NCI-H510A treated with DMSO at 0.1 percent for 48 hours (cell line): ENCODE data around the gene PAQR8.

Experiments used
- DNase-seq: peaks from one replicate; lab custom pipeline; 2025; lab: John Stamatoyannopoulos, UW

PAQR8 gene, protein sequence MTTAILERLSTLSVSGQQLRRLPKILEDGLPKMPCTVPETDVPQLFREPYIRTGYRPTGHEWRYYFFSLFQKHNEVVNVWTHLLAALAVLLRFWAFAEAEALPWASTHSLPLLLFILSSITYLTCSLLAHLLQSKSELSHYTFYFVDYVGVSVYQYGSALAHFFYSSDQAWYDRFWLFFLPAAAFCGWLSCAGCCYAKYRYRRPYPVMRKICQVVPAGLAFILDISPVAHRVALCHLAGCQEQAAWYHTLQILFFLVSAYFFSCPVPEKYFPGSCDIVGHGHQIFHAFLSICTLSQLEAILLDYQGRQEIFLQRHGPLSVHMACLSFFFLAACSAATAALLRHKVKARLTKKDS

GRCh38 chr6:52361945-52362442, at the start of gene PAQR8:
Gene PAQR8, plus strand, starts transcription at chr6:52362151. Its CDS starts 41,063 bp downstream, at chr6:52403214.
- peak; percentile 87 for DNase-seq

- no peak for DNase-seq
Observed at GRCh38 chr6:52312461-52312860, 49.5 kb upstream of the PAQR8 start.

DNA sequence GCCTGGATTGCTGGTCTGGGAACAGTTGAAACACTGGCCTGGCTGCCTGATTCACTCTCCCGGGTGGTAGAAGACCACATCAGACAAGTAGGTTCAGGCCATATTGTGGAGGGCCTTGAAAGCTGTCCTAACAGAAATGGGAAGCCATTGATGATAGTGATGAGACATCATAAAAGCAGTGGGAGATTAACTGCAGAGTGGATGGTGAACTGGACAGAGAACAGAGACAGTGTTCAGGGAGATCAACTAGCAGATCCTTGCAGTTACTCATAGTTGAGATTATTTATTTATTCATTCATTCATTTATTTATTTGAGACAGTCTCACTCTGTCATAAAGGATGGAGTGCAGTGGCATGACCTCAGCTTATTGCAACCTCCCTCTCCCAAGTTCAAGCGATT, 47.2 kb upstream of the PAQR8 start:
- DNase-seq = no peak

- DNase-seq = no peak
Observed at GRCh38 chr6:52317211-52317610, 44.7 kb upstream of the PAQR8 start.

GRCh38 chr6:52317841-52318581, 43.9 kb upstream of the PAQR8 start:
- no peak for DNase-seq

GRCh38 chr6:52324189-52324588, 37.8 kb upstream of the PAQR8 start:
- no peak for DNase-seq

- DNase-seq = no peak
Observed at GRCh38 chr6:52325695-52326471, 36.1 kb upstream of the PAQR8 start.

GRCh38 chr6:52326540-52327364, 35.2 kb upstream of the PAQR8 start:
- no peak for DNase-seq

DNA sequence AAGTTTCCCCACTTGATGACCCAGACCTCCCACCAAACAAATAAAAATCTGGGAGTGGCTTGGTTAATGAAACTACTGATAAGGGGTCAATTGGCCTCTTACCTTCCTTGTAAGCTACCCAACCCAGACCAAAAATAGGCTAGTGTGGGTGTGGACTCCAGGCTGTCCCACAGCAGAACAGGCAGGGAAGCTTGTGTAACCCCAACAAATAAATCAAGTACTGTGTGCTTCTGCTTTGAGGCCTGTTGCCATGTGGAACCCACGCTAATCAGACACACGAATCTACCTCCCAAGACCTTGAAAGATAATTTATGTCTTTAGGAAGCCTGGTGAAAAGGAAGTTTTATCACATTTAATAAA, 33.7 kb upstream of the PAQR8 start:
- no peak for DNase-seq

- peak; percentile 68 for DNase-seq
Observed at GRCh38 chr6:52328729-52329128, 33.2 kb upstream of the PAQR8 start.

DNA sequence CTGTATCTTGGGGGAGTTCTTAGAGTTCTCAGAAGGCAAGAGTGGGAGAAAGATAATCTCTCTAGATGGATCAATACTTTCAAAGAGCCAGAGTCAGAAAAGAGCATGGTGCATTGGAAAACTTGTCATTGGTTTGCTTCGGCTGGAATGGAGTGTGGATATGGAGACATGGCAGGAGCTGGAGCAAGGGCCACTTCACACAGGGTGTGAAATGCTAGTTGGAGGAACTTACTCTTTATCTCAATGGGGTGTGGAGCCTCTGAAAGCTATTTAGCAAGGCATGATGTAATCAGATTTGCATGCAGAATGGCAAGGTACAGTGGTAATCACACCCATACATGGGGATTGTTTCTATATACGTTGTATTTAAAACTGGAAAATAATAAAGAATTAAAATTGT, 31.5 kb upstream of the PAQR8 start:
- peak; percentile 36 for DNase-seq

GRCh38 chr6:52331793-52332457, 30.0 kb upstream of the PAQR8 start:
- DNase-seq = no peak

GRCh38 chr6:52333840-52334200, 28.1 kb upstream of the PAQR8 start:
- DNase-seq = no peak

- no peak for DNase-seq
Observed at GRCh38 chr6:52335576-52335975, 26.4 kb upstream of the PAQR8 start.

DNA sequence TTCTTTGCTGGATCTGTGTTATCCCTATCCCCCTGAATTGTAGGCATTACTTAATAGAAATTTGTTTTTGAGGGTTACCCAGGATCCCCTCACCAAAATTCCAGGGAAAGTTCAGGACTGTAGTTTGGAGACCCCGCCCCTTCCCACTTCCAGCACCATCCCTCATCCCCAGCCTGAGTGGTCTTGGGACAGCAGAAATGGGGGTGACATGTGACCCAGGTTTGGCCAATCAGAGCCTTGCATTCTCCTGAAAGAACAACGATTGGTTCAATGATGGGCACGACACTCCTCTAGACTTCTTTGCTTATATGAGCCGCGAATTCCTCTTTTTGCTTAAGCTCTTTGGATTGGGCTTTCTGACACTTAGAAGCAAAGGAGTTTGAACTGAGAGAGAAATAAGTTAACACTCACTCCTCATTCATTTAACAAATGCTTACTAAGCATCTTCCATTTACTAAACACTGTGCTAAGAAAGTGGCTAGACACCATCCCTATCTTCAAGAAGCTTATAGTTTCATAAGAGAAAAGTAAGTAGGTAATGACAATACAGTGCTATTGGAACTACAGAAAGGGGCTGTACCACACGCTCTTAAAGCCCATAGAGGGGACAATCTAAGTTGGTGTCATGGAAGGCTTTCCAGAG, 24.9 kb upstream of the PAQR8 start:
- no peak for DNase-seq

DNA sequence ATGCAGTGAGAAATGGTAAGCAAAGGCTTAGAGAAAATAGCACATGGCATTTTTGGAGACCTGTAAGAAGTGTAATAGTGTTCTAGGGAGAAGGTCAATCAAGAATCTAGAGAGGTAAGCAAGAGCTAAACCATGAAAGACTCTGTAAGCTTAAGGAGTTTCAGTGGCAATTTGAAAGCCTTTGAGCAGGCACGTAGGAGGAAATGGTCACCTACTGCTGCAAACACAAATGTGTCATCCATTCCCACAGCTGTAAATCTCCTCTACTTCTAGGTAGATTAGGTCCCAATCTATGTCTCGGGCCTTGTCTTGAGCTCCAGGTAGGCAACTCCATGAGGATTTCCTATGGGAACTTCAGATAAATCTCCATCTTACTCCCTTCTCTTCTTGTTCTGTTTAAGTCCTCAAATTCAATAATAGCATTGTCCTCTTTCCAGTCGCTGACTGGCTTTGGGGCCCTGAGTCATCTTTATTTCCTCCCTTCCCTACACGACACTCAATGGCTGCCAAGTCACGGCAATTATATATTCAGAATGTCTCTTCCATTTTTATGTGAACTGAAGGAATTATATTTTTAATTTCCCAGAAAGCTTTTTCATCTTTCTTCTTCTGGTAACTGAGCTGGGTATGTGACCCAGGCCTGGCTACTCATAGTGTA, 24.2 kb upstream of the PAQR8 start:
- DNase-seq = no peak

- no peak for DNase-seq
Observed at GRCh38 chr6:52340603-52340880, 21.4 kb upstream of the PAQR8 start.

DNA sequence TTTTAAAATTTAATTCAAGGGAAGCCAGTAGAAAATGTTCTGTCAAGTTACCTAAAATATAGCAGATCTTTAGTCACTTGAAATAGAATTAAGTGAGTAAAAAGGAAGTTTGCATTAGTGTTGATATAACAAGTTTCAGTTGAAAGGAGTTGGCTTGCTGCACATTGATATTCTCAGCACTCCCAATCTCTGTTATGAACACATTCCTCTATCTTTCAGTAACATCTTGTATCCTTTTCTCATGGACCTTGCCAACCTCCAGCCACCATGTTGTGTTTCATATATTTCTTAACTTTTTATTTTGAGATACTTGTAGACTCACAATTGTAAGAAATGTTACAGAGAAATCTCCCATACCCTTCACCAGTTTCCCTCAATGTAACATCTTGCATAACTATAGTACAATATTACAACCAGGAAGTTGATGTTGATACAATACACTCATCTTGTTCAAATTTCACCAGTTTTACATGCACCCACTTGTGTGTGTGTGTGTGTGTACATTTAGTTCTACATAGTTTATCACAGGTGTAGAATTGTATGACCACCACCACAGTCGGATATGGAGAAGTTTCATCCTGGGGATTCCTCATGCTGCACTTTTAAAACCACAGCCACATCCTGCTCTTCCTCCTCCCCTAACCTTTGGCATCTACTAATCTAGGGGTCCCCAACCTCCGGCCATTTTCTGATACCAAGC, 20.2 kb upstream of the PAQR8 start:
- DNase-seq = no peak

DNA sequence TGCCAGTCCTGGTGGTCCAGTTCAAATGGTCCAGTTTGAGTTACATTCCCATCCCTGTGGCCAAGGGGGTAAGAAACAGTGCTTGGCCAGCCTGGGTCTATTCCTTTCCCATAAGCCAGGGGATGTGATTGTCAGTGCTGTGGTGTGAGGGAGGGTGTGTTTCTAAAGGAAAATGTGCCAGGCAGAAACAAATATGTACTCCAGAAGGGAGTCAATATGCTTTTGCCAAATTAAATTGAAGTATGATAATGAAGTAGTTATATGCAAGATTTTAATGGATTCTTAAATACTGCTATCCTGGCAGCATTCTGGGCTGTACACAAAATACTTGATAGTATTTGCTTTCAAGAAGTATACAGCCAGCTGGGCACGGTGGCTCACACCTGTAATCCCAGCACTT, 16.6 kb upstream of the PAQR8 start:
- DNase-seq = no peak

GRCh38 chr6:52346503-52346902, 15.4 kb upstream of the PAQR8 start:
- no peak for DNase-seq
